Fibroblast of peridontal ligament (primary cell): ENCODE results near the gene MRPL55.

Experiments used
- DNase-seq: peaks from one replicate; pipeline ENCODE4 v3.0.0-alpha.2; 2010; ENCODE audit errors: extremely low read depth

MRPL55 gene

GRCh38 chr1:228101614-228101993 lies 7.5 kb downstream of the MRPL55 start:
- DNase-seq, result no peak

GRCh38 chr1:228100822-228101613 lies 8.1 kb downstream of the MRPL55 start:
- no peak for DNase-seq

GRCh38 chr1:228099331-228099732 lies 9.8 kb downstream of the MRPL55 start:
- DNase-seq, result no peak

- DNase-seq, result no peak
Measured at GRCh38 chr1:228098323-228098931, 10.7 kb downstream of the MRPL55 start.

- no peak for DNase-seq
Measured at GRCh38 chr1:228097333-228098081, 11.6 kb downstream of the MRPL55 start.

- DNase-seq, result no peak
Measured at GRCh38 chr1:228096416-228097332, 12.4 kb downstream of the MRPL55 start.

- no peak for DNase-seq
Measured at GRCh38 chr1:228095938-228096337, 13.2 kb downstream of the MRPL55 start.

GRCh38 chr1:228095161-228095560 lies 13.9 kb downstream of the MRPL55 start:
- DNase-seq, result no peak

- DNase-seq, result no peak
Measured at GRCh38 chr1:228094432-228095016, 14.6 kb downstream of the MRPL55 start.

GRCh38 chr1:228093050-228093906 lies 15.8 kb downstream of the MRPL55 start:
- DNase-seq, result no peak

GRCh38 chr1:228092342-228093049 lies 16.6 kb downstream of the MRPL55 start:
- DNase-seq, result no peak

- no peak for DNase-seq
Measured at GRCh38 chr1:228091084-228091483, 18.0 kb downstream of the MRPL55 start.

GRCh38 chr1:228090613-228091081 lies 18.5 kb downstream of the MRPL55 start:
- no peak for DNase-seq

- DNase-seq, result no peak
Measured at GRCh38 chr1:228089519-228090380, 19.3 kb downstream of the MRPL55 start.

GRCh38 chr1:228088586-228089498 lies 20.3 kb downstream of the MRPL55 start:
- DNase-seq, result no peak

GRCh38 chr1:228087771-228088251 lies 21.3 kb downstream of the MRPL55 start:
- DNase-seq, result peak; percentile 66

- DNase-seq, result peak; percentile 83
Measured at GRCh38 chr1:228085287-228085951, 23.7 kb downstream of the MRPL55 start.
